22Rv1 (cell line): ENCODE results near the gene FAM111B.
"Not testable (repeated sequence)": the region's sequence is repeated elsewhere in the genome, so short reads cannot be mapped to it uniquely, and the experiment has no call there.

ENCODE experiments used
- H3K27ac ChIP-seq: fragments of 450-650 bp; 2 replicates; pipeline ENCODE4 v1.5.1; 2017
- ZFX ChIP-seq: fragments of 450-650 bp; IDR thresholded peaks from 2 replicates; pipeline ENCODE4 v1.6.1; 2017; ENCODE audit warnings: antibody characterized with exemption, borderline replicate concordance
- TF ChIP-seq, protein P1 (sequence below): fragments of 450-650 bp; IDR thresholded peaks from 2 replicates; pipeline ENCODE4 v1.5.1; 2017; ENCODE audit warnings: mild to moderate bottlenecking

Gene FAM111B, protein sequence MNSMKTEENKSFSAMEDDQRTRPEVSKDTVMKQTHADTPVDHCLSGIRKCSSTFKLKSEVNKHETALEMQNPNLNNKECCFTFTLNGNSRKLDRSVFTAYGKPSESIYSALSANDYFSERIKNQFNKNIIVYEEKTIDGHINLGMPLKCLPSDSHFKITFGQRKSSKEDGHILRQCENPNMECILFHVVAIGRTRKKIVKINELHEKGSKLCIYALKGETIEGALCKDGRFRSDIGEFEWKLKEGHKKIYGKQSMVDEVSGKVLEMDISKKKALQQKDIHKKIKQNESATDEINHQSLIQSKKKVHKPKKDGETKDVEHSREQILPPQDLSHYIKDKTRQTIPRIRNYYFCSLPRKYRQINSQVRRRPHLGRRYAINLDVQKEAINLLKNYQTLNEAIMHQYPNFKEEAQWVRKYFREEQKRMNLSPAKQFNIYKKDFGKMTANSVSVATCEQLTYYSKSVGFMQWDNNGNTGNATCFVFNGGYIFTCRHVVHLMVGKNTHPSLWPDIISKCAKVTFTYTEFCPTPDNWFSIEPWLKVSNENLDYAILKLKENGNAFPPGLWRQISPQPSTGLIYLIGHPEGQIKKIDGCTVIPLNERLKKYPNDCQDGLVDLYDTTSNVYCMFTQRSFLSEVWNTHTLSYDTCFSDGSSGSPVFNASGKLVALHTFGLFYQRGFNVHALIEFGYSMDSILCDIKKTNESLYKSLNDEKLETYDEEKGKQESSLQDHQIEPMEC

DNA sequence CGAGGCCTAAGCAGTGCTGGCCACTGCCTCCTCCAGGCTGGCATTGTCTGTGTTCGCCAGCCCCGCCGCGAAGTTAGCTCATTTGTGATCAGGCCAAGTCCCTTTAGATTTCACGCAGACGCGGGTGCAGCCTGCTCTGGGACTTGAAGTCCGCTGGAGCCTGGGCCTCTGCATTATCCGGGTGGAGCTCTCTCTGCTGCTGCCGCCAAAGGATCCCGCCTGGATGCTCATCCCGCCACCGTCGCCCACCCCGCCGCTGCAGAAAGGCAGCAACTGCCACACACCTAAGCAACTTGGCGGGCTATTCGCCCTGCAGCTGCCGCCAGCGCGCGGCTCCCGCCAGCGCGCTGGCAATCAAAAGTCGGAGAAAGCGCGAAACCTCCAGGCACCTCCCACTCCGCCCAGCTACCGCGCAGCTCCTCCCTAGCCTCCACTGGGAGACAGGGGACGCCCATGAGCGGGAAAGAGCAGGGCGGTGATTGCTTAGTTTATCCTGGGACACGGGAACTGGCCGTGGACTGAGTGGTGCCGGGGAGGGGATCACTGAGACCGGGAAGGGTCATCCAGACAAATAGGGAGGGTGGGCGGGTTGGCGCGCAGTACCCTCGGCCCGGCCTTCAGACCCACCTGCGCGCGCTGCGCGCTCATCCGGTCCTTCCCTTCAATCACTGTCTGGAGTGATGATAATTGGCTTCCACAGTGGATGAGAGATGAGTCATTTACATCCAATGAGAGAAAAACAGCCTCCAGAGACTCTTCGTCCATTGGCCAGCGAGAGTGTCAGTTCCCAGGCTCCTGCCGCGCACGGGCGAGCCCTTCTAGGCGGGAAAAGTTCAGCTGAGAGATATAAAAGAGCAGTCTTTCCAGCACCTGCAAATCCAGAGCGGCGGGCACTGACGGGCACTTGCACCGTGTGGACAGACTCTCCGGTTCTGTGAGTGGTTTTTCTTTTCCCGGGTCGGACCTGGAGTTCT, at the start of gene FAM111B:
TSS of gene FAM111B (plus strand) at position 875 of the 974 bp plus-strand sequence. CDS start 2,389 bp downstream, outside the sequence.
- no peak for TF ChIP-seq ZFX
- TF ChIP-seq, protein P1, sequence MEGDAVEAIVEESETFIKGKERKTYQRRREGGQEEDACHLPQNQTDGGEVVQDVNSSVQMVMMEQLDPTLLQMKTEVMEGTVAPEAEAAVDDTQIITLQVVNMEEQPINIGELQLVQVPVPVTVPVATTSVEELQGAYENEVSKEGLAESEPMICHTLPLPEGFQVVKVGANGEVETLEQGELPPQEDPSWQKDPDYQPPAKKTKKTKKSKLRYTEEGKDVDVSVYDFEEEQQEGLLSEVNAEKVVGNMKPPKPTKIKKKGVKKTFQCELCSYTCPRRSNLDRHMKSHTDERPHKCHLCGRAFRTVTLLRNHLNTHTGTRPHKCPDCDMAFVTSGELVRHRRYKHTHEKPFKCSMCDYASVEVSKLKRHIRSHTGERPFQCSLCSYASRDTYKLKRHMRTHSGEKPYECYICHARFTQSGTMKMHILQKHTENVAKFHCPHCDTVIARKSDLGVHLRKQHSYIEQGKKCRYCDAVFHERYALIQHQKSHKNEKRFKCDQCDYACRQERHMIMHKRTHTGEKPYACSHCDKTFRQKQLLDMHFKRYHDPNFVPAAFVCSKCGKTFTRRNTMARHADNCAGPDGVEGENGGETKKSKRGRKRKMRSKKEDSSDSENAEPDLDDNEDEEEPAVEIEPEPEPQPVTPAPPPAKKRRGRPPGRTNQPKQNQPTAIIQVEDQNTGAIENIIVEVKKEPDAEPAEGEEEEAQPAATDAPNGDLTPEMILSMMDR: peak; percentile 13; the same call in 1 of the 2 replicates
- H3K27ac ChIP-seq: peak within 1 kb of the TSS; percentile 92

DNA sequence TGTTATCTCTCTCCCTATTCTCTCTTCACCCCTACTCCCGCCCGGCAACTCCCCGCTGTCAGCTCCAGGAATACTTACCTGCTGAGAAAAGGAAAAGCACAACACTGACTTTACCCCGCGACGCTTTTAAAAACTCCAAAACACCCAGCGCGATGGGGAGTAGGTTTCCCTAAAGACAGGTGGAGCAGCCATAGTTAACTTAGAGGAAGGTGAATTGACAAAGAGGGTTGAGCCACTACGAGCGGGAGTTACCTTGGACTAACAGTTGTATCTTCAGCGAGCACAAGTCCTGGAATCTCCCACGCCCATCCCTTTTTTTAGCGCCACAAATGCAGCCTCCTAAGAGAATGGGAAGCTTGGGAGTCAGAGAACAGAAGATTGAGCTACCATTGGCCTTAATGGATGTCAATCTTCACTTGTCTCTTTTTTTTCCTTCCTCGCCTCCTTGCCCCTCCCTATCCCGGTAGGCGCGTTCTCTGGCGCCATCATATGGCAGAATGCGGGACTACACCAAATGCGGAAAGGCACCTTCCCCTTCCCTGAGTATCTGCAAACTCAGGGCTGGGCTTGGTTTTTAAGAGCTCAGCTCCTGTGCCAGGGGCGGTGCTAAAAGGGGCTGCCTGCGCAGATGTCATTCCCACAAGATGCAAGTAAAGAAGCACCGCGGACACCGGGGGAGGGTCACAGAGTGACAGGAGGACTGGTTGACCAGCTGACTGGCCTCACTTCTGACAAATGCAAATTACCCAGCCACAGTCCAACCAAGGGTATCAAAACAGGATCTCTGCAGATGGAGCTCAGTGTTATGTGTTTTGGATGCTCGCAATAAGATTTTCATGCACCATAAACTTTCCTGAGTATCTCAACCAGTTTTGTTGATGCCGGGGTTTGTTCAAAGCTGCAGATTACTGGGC, 48.7 kb upstream of the FAM111B start:
- peak overlapping the region; percentile 53 for H3K27ac ChIP-seq
- TF ChIP-seq, protein P1: peak; percentile 79

DNA sequence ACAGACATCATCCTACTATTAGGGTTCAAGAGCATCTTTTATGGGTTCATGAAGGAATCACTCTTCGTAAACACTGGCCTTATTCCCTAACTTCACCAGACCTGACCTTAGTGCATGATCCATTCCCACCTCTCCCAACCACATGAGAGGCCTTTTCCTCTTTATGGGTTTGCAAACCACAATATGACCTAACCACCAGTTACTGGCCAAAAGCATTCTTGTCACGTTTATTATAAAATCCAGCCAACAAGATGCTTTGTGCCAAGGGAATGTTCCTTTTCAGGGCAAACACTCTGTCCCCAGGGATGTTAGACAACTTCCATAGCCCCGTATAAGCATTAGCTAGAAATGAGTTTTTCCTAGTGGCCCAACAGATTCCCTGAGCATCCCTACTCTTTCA, 46.9 kb upstream of the FAM111B start:
- H3K27ac ChIP-seq: not testable (repeated sequence)

DNA sequence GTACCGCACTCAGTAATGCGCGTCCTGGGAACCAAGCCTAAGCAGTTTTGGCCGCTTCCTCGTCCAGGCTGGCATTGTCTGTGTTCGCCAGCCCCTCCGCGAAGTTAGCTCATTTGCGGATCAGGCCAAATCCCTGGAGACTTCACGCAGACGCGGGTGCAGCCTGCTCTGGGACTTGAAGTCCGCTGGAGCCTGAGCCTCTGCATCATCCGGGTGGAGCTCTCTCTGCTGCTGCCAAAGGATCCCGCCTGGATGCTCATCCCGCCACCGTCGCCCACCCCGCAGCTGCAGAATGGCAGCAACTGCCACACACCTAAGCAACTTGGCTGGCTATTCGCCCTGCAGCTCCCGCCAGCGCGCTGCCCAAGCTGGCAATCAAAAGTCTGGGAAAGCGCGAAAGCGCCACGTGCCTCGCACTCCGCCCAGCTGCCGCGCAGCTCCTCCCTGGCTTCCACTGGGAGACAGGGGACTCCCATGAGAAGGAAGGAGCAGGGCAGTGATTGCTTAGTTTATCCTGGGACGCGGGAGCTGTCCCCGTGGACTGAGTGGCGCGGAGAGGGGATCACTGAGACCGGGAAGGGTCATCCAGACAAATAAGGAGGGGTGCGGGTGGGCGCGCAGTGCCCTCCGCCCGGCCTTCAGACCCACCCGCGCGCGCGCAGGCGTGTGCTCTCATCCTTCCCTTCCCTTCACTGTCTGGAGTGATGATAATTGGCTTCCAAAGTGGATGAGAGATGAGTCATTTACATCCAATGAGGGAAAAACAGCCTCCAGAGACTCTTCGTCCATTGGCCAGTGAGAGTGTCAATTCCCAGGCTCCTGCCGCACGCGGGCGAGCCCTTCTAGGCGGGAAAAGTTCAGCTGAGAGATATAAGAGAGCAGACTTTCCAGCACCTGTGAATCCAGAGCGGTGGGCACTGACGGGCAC, 44.2 kb upstream of the FAM111B start:
- TF ChIP-seq, protein P1: no peak
- no peak for TF ChIP-seq ZFX
- H3K27ac ChIP-seq: no peak overlapping the region

DNA sequence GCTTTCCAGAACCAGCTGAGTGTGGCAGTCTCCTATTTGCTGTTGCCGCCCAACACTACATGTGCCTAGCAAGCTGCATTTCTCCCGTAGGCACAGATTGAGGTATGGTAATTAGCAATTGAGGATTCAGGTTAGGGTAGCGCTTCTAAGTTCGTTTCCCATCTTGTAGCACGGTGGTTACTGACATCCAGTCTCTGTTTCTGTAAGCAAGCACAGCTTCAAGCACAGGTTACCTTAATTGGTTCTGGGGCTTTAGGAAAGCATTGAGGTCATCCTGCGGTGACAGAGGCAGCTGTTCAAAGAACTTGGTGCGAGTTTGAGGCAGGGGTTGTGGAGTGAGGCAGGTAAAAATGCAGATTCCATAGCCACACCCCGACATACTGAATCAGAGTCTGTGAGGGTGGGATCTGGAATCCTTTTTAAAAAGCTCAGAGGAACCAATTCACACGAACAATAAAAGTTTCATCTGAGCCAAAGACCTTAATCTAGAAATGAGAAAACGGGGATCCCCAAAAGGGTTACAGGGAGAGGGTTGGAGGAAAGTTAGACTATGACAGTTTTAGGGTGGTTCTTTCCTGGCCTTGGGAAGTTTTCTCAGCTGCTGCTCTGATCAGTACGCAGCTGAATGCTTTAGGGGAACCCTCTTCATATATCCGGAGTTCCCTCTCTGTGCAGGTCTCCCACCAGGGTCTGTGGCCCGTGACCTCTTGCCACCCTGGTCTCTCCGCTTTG, 42.9 kb upstream of the FAM111B start:
- H3K27ac ChIP-seq: not testable (repeated sequence)

DNA sequence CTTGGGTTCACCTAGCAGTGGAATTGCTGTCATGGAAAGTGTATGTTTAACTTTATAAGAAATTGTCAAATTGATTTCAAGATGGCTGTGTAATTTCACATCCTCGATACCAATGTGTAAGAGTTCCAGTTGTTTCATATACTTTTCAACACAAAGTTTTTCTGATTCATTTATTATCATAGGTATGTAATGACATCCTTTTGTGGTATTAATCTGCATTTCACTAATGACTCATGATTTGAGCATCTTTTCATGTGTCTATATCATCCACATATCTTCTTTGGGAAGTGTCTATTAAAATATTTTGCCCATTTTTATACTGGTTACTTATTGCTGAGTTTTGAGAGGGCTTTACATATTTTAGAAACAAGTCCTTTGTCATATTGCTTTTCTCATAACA, 38.0 kb upstream of the FAM111B start:
- peak overlapping the region; percentile 80 for H3K27ac ChIP-seq
- TF ChIP-seq, protein P1: no peak
- no peak for TF ChIP-seq ZFX
